ENCODE results near the gene MBLAC1. TPM values are rescaled to one million over a fixed set of nuclear protein-coding genes. Genes with fewer than 3 reads are reported as not detected.
"Not testable (repeated sequence)": the region's sequence is repeated elsewhere in the genome, so short reads cannot be mapped to it uniquely, and the experiment has no call there.

Gene MBLAC1
- total RNA-seq, 2 donors from 2014 or later, result 2.7 to 3.9 TPM

DNA sequence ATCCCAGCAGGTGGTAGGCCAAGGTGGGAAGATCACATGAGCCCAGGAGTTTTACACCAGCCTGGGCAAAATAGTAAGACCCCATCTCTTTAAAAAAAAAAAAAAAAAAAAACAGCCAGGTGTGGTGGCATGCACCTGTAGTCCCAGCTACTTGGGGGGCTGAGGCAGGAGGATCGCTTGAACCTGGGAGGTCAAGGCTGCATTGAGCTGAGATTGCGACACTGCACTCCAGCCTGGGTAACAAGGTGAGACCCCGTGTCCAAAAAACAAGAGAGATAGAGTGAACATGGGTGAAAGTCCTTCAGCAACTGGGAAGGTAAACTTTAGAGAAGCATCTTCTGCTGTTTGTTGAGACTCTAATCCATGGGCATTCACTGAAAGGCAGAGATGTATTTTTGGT, 15.7 kb downstream of the MBLAC1 start:
- intact Hi-C loops (cut with DNase I, micrococcal nuclease), result no loop called here
- ATAC-seq, result no peak
- DNase-seq, result no peak

DNA sequence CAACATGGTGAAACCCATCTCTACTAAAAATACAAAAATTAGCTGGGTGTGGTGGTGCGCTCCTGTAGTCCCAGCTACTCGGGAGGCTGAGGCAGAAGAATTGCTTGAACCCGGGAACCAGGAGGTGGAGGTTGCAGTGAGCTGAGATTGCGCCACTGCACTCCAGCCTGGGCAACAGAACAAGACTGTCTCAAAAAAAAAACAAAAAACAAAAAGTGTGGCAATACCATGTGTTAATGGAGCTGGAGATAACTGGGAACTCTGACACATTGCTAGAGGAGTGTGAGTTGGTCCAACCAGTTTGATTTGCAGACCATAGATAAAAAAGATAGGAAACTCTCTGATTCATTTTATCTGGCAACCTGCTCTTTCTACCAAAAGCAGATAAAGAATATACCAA, 19.6 kb downstream of the MBLAC1 start:
- intact Hi-C loops (cut with DNase I, micrococcal nuclease); DNase-seq; ATAC-seq: not testable (repeated sequence)

- intact Hi-C loops (cut with DNase I, micrococcal nuclease), result no loop called here
- ATAC-seq (no peak), DNase-seq (no peak)
Measured at GRCh38 chr7:100147278-100147677, 20.5 kb downstream of the MBLAC1 start.

- intact Hi-C loops (cut with DNase I, micrococcal nuclease), result no loop called here
- ATAC-seq (no peak), DNase-seq (no peak)
Measured at GRCh38 chr7:100148225-100148558, 21.4 kb downstream of the MBLAC1 start.

DNA sequence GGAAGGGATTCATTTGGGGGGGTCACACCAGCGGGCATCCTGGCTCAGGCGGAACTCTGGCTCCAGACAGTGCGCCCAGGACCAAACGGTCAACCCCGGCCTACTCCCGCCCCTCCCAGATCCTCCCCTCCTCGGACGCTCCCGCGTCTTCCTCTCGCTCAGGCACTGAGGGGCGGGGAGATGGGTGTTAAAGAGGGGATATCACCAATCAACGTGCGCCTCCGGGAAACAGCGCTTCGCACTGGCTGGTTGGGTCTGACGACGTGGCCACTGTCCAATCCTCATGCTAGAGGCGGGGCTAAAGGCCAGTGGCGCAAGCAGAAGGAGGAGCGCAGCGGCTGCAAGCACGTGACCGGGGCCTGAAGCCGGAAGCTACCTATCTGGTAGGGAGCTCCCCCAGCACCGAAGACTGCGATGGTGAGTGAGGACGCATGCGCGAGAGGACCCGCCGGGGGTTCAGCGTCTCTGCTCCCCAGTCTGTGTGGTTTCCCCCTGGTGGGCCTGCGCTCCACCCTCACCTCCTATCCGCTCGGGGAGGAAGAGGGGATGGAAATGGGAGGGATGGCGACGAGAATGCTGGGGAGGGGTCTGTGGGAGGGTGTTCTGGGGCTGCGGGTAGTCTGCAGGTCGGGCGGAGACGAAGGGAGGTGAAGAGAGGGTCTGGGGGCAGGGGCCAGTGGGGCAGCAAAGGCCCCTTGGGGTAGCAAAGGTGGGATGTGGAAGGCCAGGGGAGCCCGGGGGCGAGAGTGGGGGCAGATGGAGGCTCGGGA, 22.0 kb downstream of the MBLAC1 start, which contains the start of gene LAMTOR4:
Gene LAMTOR4, plus strand, starts transcription at position 360 of the 770 bp plus-strand sequence. Its CDS starts 55 bp downstream, at position 415.
- intact Hi-C loops (cut with DNase I, micrococcal nuclease), result no loop called here
- ATAC-seq, result peak; percentile 90
- DNase-seq, result peak; percentile 98 to 100

- intact Hi-C loops (cut with DNase I, micrococcal nuclease), result no loop called here
Measured at GRCh38 chr7:100152404-100152803, 25.6 kb downstream of the MBLAC1 start.

GRCh38 chr7:100152937-100153666, 26.3 kb downstream of the MBLAC1 start:
- no peak for ATAC-seq
- DNase-seq, result no peak
- intact Hi-C loops (cut with DNase I, micrococcal nuclease), result no loop called here

More at GRCh38 chr7:100152404-100152803, 25.6 kb downstream of the MBLAC1 start:
- DNase-seq, result no peak
- ATAC-seq, result no peak

GRCh38 chr7:100153708-100154535, 27.2 kb downstream of the MBLAC1 start:
- ATAC-seq (peak; percentile 65), DNase-seq (peak; percentile 79 to 85)
- intact Hi-C loops (cut with DNase I, micrococcal nuclease), result no loop called here

- intact Hi-C loops (cut with DNase I, micrococcal nuclease), result no loop called here
- DNase-seq (peak; percentile 80 to 85), ATAC-seq (peak; percentile 60)
Measured at GRCh38 chr7:100154651-100155491, 28.1 kb downstream of the MBLAC1 start.

DNA sequence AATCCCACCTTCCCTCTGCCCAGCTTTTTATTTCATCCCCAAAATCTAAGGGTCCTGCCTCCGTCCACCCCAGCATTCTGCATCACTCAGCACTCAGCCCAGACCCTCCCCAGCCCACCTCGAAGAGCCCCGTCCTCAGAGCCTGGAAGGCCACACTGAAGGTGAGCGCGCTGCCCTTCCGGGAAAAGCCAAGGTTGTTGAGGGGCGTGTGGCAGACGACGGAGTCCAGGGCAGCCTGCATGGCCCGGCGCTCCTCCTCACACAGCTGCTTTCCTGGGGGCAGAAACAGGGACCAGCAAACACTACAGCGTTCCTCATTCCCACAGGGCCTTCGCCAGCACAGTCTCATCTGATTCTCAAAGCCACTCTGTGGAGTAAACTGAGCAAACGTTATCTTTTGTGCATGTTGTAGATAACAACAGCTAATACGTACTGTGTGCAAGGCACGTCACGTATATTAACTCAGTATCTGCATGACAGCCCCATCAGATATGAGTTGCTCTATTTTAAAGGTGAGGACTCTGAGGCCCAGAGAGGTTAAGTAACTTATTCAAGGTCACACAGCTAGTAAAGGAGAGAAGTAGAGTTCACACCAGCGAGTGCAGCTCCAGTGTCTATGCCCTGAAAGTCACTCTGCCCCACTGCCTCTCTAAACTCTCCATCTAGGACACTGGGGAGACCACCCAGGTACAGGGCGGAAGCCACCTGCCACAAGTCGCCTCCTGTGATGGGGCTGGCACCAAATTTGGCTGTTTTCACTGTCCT, 29.0 kb downstream of the MBLAC1 start:
- no peak for ATAC-seq

GRCh38 chr7:100156331-100157068, 29.7 kb downstream of the MBLAC1 start:
- DNase-seq, result no peak
- intact Hi-C loops (cut with DNase I, micrococcal nuclease), result no loop called here
- no peak for ATAC-seq

More for the DNA sequence above, 29.0 kb downstream of the MBLAC1 start:
- no peak for DNase-seq
- intact Hi-C loops (cut with DNase I, micrococcal nuclease), result no loop called here

DNA sequence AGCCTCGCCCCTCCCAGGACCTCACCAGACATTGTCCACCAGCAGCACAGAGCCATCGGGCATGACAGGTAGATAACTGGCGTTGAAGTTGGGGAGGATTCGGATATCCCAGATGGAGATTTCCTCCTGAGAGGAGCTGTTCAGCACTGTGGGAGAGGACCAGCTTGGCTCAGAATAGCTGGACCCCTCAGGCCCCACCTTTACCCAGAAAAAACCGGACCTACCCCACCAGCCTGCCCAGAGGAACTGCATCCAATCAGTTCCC, 30.2 kb downstream of the MBLAC1 start:
- ATAC-seq (no peak), DNase-seq (no peak)
- intact Hi-C loops (cut with DNase I, micrococcal nuclease), result no loop called here

DNA sequence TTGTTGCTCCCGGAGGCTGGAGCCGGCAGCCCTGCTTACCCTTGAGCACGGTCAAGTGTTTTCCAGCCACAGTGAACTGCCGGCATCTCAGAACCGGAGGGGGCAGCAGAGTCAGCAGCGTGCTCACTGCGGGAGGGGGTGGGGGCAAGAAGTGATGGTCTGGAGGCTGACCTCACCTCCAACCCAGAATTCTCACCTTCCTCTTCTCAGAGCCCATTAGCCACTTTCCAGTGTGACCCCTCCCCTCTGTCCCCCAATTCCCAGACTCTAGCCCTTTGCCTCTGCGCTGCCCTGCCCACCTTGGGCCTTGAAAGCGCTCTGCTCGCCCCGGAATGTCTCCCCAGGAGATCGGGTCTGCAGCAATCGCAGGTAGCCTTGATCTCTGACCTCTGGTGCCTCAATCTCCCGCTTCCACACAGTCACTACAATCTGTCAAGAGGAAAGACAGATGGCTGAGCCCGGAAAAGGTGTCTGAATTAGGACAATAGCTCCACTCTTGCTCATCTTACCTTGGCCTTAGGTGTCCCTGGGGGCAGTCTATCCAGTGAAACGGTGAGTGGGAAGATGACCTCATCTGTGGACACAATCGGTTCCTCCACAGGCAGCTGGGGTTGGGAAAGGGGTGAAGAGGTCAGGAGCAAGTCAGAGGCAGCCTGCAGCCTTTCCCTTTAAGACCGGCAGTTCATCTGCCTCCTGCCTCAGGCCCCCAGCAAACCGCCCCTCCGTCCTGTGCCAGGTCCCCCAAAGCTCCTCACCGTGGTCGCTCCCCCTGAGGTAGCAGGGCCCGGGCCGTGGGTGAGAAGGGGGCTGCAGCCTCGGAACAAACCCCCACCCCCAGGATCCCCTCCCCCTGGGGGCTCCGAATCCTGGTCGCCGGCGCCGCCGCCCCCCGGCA, 30.8 kb downstream of the MBLAC1 start:
- ATAC-seq (peak; percentile 17), DNase-seq (peak; percentile 41 to 60)
- intact Hi-C loops (cut with DNase I, micrococcal nuclease), result no loop called here

- intact Hi-C loops (cut with DNase I, micrococcal nuclease), result no loop called here
- DNase-seq (peak; percentile 93 to 99), ATAC-seq (peak; percentile 52)
Measured at GRCh38 chr7:100158229-100159098, 31.7 kb downstream of the MBLAC1 start, which contains the start of gene TRAPPC14. Gene TRAPPC14, minus strand, starts transcription at chr7:100158723. Its CDS starts 224 bp downstream, at chr7:100158499.

- no peak for ATAC-seq
- no peak for DNase-seq
- intact Hi-C loops (cut with DNase I, micrococcal nuclease), result no loop called here
Measured at GRCh38 chr7:100159099-100159623, 32.4 kb downstream of the MBLAC1 start.
